HFF-Myc (cell line): Measurements from ENCODE around the gene HTT.

Experiments
- DNase-seq: peaks from one replicate; pipeline ENCODE4 v3.0.0-alpha.2; 2011; ENCODE audit warnings: low read depth; ENCODE audit errors: extremely low read depth
- H3K4me3 ChIP-seq: replicated peaks from 2 replicates; pipeline ENCODE4 v1.5.1; 2011; ENCODE audit warnings: low read depth, mild to moderate bottlenecking, control low read depth, low read length
- CTCF ChIP-seq: IDR thresholded peaks from 2 replicates; pipeline ENCODE4 v1.5.1; 2012; ENCODE audit warnings: mild to moderate bottlenecking, low read depth, low read length, control low read depth; ENCODE audit errors: missing control alignments

Gene HTT

DNA sequence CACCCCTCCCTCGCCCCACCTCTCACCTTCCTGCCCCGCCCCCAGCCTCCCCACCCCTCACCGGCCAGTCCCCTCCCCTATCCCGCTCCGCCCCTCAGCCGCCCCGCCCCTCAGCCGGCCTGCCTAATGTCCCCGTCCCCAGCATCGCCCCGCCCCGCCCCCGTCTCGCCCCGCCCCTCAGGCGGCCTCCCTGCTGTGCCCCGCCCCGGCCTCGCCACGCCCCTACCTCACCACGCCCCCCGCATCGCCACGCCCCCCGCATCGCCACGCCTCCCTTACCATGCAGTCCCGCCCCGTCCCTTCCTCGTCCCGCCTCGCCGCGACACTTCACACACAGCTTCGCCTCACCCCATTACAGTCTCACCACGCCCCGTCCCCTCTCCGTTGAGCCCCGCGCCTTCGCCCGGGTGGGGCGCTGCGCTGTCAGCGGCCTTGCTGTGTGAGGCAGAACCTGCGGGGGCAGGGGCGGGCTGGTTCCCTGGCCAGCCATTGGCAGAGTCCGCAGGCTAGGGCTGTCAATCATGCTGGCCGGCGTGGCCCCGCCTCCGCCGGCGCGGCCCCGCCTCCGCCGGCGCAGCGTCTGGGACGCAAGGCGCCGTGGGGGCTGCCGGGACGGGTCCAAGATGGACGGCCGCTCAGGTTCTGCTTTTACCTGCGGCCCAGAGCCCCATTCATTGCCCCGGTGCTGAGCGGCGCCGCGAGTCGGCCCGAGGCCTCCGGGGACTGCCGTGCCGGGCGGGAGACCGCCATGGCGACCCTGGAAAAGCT is at the start of gene HTT, which contains the start of gene HTT-AS:
HTT (plus strand) TSS at position 604 of the 768 bp plus-strand sequence; CDS start at position 749, 145 bp downstream.
HTT-AS (minus strand) TSS at position 461 of the 768 bp plus-strand sequence.
- peak; percentile 66 for DNase-seq
- no peak for TF ChIP-seq CTCF
- H3K4me3 ChIP-seq: peak within 1 kb of the TSS; percentile 76

- no peak for TF ChIP-seq CTCF
- no peak for DNase-seq
- no peak overlapping the region for H3K4me3 ChIP-seq
These were observed 48.6 kb upstream of the HTT start for GRCh38 chr4:3025881-3026280.

GRCh38 chr4:3026540-3026939 is 47.9 kb upstream of the HTT start:
- no peak for DNase-seq
- no peak for TF ChIP-seq CTCF
- no peak overlapping the region for H3K4me3 ChIP-seq

GRCh38 chr4:3029464-3029863 is 45.0 kb upstream of the HTT start:
- DNase-seq: no peak
- no peak for TF ChIP-seq CTCF

GRCh38 chr4:3030566-3031356 is 43.7 kb upstream of the HTT start:
- H3K4me3 ChIP-seq: no peak overlapping the region
- TF ChIP-seq CTCF: no peak
- no peak for DNase-seq

More at GRCh38 chr4:3029464-3029863, 45.0 kb upstream of the HTT start:
- H3K4me3 ChIP-seq: no peak overlapping the region

DNA sequence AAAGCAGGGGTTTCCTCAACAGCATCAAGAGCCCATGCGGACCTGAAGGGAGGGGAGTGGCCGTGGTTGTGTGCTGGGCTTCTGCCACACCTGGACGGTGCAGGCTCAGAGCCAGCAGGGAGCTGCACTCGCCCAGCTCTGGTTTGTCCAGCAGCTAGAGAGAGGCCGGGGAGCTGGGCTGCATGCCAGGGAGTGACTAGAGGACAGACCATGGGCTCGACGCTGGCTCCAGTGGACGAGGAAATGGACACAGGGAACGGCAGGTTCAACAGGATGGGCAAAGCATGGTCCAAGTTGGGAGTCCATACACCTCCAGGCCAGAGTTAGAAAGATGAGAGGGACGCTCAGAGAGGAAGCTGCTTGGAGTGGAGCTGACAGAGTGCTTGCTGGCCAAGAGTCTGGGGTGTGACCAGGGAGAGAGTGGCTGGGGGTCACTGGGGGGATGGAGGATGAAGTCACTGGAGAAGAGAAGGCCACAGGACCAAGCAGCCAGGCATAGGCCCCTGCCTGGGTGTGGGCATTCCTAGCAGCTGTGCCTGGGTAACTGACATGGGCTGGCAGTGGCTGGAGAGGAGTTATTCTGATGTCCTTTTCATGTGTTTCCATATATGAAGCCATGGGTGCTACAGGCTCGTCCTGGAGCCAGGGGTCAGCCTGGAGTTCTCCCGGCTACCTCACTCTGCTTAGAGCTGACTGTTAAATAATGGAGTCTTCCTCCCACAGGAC is 43.0 kb upstream of the HTT start:
- no peak for DNase-seq
- TF ChIP-seq CTCF: no peak

More for the DNA sequence above, 43.0 kb upstream of the HTT start:
- H3K4me3 ChIP-seq: no peak overlapping the region
